SKM-1 (cell line): ENCODE data around the gene OR2C1.
A peak's percentile ranks its signal among the peaks of the same experiment; 100 is the strongest.

ENCODE experiments used
- DNase-seq: peaks from one replicate; lab custom pipeline; 2025; ENCODE audit not compliant: unreplicated experiment; lab: John Stamatoyannopoulos, UW

Gene OR2C1

GRCh38 chr16:3389663-3390338 is 34.1 kb downstream of the OR2C1 start:
- no peak for DNase-seq

GRCh38 chr16:3400446-3400778 is 44.7 kb downstream of the OR2C1 start:
- DNase-seq = no peak

GRCh38 chr16:3400779-3401688 is 45.3 kb downstream of the OR2C1 start, which contains the start of the genes ZNF174 and ZSCAN32:
ZNF174 (plus strand) TSS chr16:3401215; CDS start chr16:3402005, 790 bp downstream.
ZSCAN32 (minus strand) TSS chr16:3401004; CDS start chr16:3397557, 3,447 bp downstream.
- peak; percentile 99 for DNase-seq

- DNase-seq = no peak
These were observed 46.2 kb downstream of the OR2C1 start for GRCh38 chr16:3401719-3402397.
